Fibroblast of lung (primary cell): ENCODE measurements around the gene DEPDC1B. TPM values are rescaled to one million over a fixed set of nuclear protein-coding genes. Genes with fewer than 3 reads are reported as not detected.

Experiments
- DNase-seq, 2 donors: peaks; one replicate each; pipeline versions ENCODE4 v3.0.0 to v3.0.0-alpha.2; 2010; ENCODE audit warnings: low read depth in 2 of 2
- H2AFZ ChIP-seq: 2 replicates; pipeline ENCODE4 v1.5.1; 2012; ENCODE audit warnings: low read length, control low read depth, inconsistent platforms
- H3K27ac ChIP-seq: 2 replicates; pipeline ENCODE4 v1.5.1; 2011; ENCODE audit warnings: low read length, control low read depth; ENCODE audit not compliant: insufficient read depth
- H3K27me3 ChIP-seq: 2 replicates; pipeline ENCODE4 v1.5.1; 2011; ENCODE audit warnings: mild to moderate bottlenecking, low read length; ENCODE audit not compliant: control insufficient read depth, insufficient read depth
- H3K36me3 ChIP-seq: 2 replicates; pipeline ENCODE4 v1.5.1; 2011; ENCODE audit warnings: low read length; ENCODE audit not compliant: control insufficient read depth, insufficient read depth
- H3K4me1 ChIP-seq: 2 replicates; pipeline ENCODE4 v1.5.1; 2011; ENCODE audit warnings: low read length; ENCODE audit not compliant: control insufficient read depth, insufficient read depth; ENCODE audit errors: extremely low read depth
- H3K4me2 ChIP-seq: 2 replicates; pipeline ENCODE4 v1.5.1; 2011; ENCODE audit warnings: low read length, control low read depth; ENCODE audit not compliant: insufficient read depth; ENCODE audit errors: extremely low read depth
- H3K4me3 ChIP-seq, 4 experiments: fragments of 200-600 bp in 1 of 4; sonication (generic) in 1 of 4; replicated peaks in 1 of 4; 2 replicates each; pipeline ENCODE4 v1.5.1; 2011 to 2016; ENCODE audit warnings: low read length in 4 of 4, low read depth in 3 of 4, mild to moderate bottlenecking in 3 of 4, control low read depth in 2 of 4, inconsistent platforms in 1 of 4, mixed read lengths in 1 of 4; ENCODE audit not compliant: insufficient read depth in 1 of 4; ENCODE audit errors: control extremely low read depth in 1 of 4
- H3K79me2 ChIP-seq: 2 replicates; pipeline ENCODE4 v1.5.1; 2012; ENCODE audit warnings: mild to moderate bottlenecking, low read length, inconsistent platforms; ENCODE audit not compliant: control insufficient read depth, insufficient read depth
- H3K9ac ChIP-seq: 2 replicates; pipeline ENCODE4 v1.5.1; 2011; ENCODE audit warnings: mild to moderate bottlenecking, low read length, control low read depth; ENCODE audit not compliant: insufficient read depth
- H3K9me3 ChIP-seq: 2 replicates; pipeline ENCODE4 v1.5.1; 2012; ENCODE audit warnings: low read depth, low read length; ENCODE audit not compliant: control insufficient read depth, insufficient read depth
- H4K20me1 ChIP-seq: 2 replicates; pipeline ENCODE4 v1.5.1; 2011; ENCODE audit warnings: low read length; ENCODE audit not compliant: control insufficient read depth, insufficient read depth; ENCODE audit errors: extremely low read depth
- CTCF ChIP-seq, 2 donors: IDR thresholded peaks in 1 of 2; conservative IDR thresholded peaks in 1 of 2; 1 replicate in 1 of 2; 2 replicates in 1 of 2; pipeline ENCODE4 v1.5.1; 2011 to 2012; ENCODE audit warnings: low read length in 2 of 2, control low read depth in 1 of 2, inconsistent platforms in 1 of 2, low read depth in 1 of 2, mild to moderate bottlenecking in 1 of 2
- EZH2 ChIP-seq: IDR thresholded peaks from 2 replicates; pipeline ENCODE4 v1.5.1; 2012; ENCODE audit warnings: low read length, control low read depth, mild to moderate bottlenecking; ENCODE audit errors: missing control alignments
- polyA plus RNA-seq, 2 donors: library from polyadenylated mRNA; depleted of rRNA in 1 of 2; stranded (reverse) in 1 of 2; unstranded in 1 of 2; fragments of >200 nt; gene quantifications; 2 replicates each; pipeline ENCODE4 v1.2.1, GENCODE V29; 2011 to 2012; ENCODE audit warnings: missing spikeins in 1 of 2
- total RNA-seq: library from RNA; depleted of rRNA; stranded (reverse); fragments of >200 nt; gene quantifications from 2 replicates; pipeline ENCODE4 v1.2.1, GENCODE V29; 2014

Gene DEPDC1B
- total and polyA plus RNA-seq, 2 donors (not counting 1 experiment from before 2014, with no cell fraction given) = 2.5 to 3.2 TPM

GRCh38 chr5:60688980-60689379, 11.0 kb downstream of the DEPDC1B start:
- H2AFZ ChIP-seq = no peak overlapping the region
- no peaks in the 10 kb centered on the region for H3K4me1 ChIP-seq
- H3K9me3 ChIP-seq = no peaks in the 10 kb centered on the region
- H3K79me2 ChIP-seq = peaks cover 31% of the 10 kb centered on the region
- H3K9ac ChIP-seq = no peak overlapping the region
- no peak overlapping the region for H3K4me2 ChIP-seq
- no peaks in the 10 kb centered on the region for H3K36me3 ChIP-seq
- H3K27ac ChIP-seq = no peak overlapping the region
- no peaks in the 10 kb centered on the region for H4K20me1 ChIP-seq
- no peaks in the 10 kb centered on the region for H3K27me3 ChIP-seq
- TF ChIP-seq CTCF (conservative IDR thresholded peaks at IDR 0.05 in 1 of 2, IDR thresholded peaks at IDR 0.05 in 1 of 2; ENCODE audit: low read depth in 1 of 2, low read length in 2 of 2) = no peak
- no peak for TF ChIP-seq EZH2
- no peak for DNase-seq
- no peak overlapping the region for H3K4me3 ChIP-seq

GRCh38 chr5:60687927-60688720, 11.8 kb downstream of the DEPDC1B start:
- peak overlapping the region; percentile 19 for H2AFZ ChIP-seq
- peak; percentile 50 to 57 for DNase-seq
- no peaks in the 10 kb centered on the region for H3K36me3 ChIP-seq
- H3K79me2 ChIP-seq = peaks cover 25% of the 10 kb centered on the region
- no peaks in the 10 kb centered on the region for H3K27me3 ChIP-seq
- H3K4me3 ChIP-seq = no peak overlapping the region
- no peak overlapping the region for H3K4me2 ChIP-seq
- H3K4me1 ChIP-seq = no peaks in the 10 kb centered on the region
- H3K9ac ChIP-seq = no peak overlapping the region
- TF ChIP-seq EZH2 = no peak
- peak; percentile 40 to 59 for TF ChIP-seq CTCF (conservative IDR thresholded peaks at IDR 0.05 in 1 of 2, IDR thresholded peaks at IDR 0.05 in 1 of 2; ENCODE audit: low read depth in 1 of 2, low read length in 2 of 2)
- H3K9me3 ChIP-seq = no peaks in the 10 kb centered on the region
- no peaks in the 10 kb centered on the region for H4K20me1 ChIP-seq
- no peak overlapping the region for H3K27ac ChIP-seq

- peaks cover 15% of the 10 kb centered on the region for H3K79me2 ChIP-seq
- no peak overlapping the region for H2AFZ ChIP-seq
- DNase-seq = no peak
Measured at GRCh38 chr5:60686157-60686556, 13.8 kb downstream of the DEPDC1B start.

More at GRCh38 chr5:60686157-60686556, 13.8 kb downstream of the DEPDC1B start:
- Histone ChIP-seq H3K4me3 (no peak overlapping the region), H3K4me1 (no peaks in the 10 kb centered on the region), H3K27ac (no peak overlapping the region), H3K4me2 (no peak overlapping the region), H3K9me3 (no peaks in the 10 kb centered on the region), H3K27me3 (no peaks in the 10 kb centered on the region), H3K9ac (no peak overlapping the region), H4K20me1 (no peaks in the 10 kb centered on the region), H3K36me3 (no peaks in the 10 kb centered on the region)
- no peak for TF ChIP-seq CTCF (conservative IDR thresholded peaks at IDR 0.05 in 1 of 2, IDR thresholded peaks at IDR 0.05 in 1 of 2; ENCODE audit: low read depth in 1 of 2, low read length in 2 of 2)
